HEK293T (cell line): ENCODE results near the gene ZNF831.

Experiments used
- BHLHE40 ChIP-seq: fragments of 450-650 bp; IDR thresholded peaks from 2 replicates; pipeline ENCODE4 v1.6.1; 2016; ENCODE audit warnings: mild to moderate bottlenecking, moderate library complexity, borderline replicate concordance
- FOXM1 ChIP-seq: fragments of 450-650 bp; IDR thresholded peaks from 2 replicates; pipeline ENCODE4 v1.6.1; 2017; ENCODE audit warnings: mild to moderate bottlenecking, borderline replicate concordance
- NFRKB ChIP-seq: fragments of 450-650 bp; IDR thresholded peaks from 2 replicates; pipeline ENCODE4 v1.6.1; 2016; ENCODE audit warnings: mild to moderate bottlenecking, moderate library complexity
- SP1 ChIP-seq: fragments of 450-650 bp; IDR thresholded peaks from 2 replicates; pipeline ENCODE4 v1.6.1; 2017
- TARDBP ChIP-seq: fragments of 450-650 bp; IDR thresholded peaks from 2 replicates; pipeline ENCODE4 v1.6.1; 2016

- TF ChIP-seq NFRKB (no peak), SP1 (no peak), FOXM1 (no peak), BHLHE40 (no peak), TARDBP (no peak)
These were observed 20.1 kb downstream of the ZNF831 start for GRCh38 chr20:59183751-59184150.
